A549 (cell line): ENCODE data around the gene SNRNP25.

Experiments
- CTCF ChIP-seq: fragments of >200 bp; sonication (Bioruptor Twin); formaldehyde crosslinking; IDR thresholded peaks from 3 replicates; pipeline ENCODE4 v1.5.1; 2016
- FOSL2 ChIP-seq, 2 experiments: fragments of 450-650 bp in 1 of 2; fragments of >200 bp in 1 of 2; sonication (Bioruptor Twin) in 1 of 2; formaldehyde crosslinking; IDR thresholded peaks; 2 replicates each; pipeline versions ENCODE4 v1.5.0 to v1.6.1; 2016 to 2020; ENCODE audit warnings: mild to moderate bottlenecking in 1 of 2, moderate library complexity in 1 of 2
- MAFK ChIP-seq: fragments of 450-650 bp; IDR thresholded peaks from 2 replicates; pipeline ENCODE4 v1.6.1; 2014; ENCODE audit not compliant: partially characterized antibody

- no peak for TF ChIP-seq MAFK
- no peak for TF ChIP-seq CTCF
- TF ChIP-seq FOSL2 (IDR thresholded peaks at IDR 0.05), result no peak
- no peak for TF ChIP-seq FOSL2 (CRISPR knock-in tag; IDR thresholded peaks at IDR 0.05)
Observed at GRCh38 chr16:91484-91883, 37.9 kb downstream of the SNRNP25 start.
